HG03095 (cell line): ENCODE measurements around the gene PSMC1.

Experiments
- ATAC-seq: cut with Tn5 transposase; IDR thresholded peaks from one replicate; pipeline ENCODE4 v1.9.1; 2021; ENCODE audit warnings: moderate library complexity; ENCODE audit not compliant: unreplicated experiment

PSMC1 gene

GRCh38 chr14:90275820-90276219 lies 19.5 kb downstream of the PSMC1 start:
- no peak for ATAC-seq

- ATAC-seq = no peak
Observed at GRCh38 chr14:90276646-90277367, 20.5 kb downstream of the PSMC1 start.

GRCh38 chr14:90277581-90278198 lies 21.3 kb downstream of the PSMC1 start:
- ATAC-seq = no peak

- ATAC-seq = no peak
Observed at GRCh38 chr14:90278199-90279175, 22.1 kb downstream of the PSMC1 start.

GRCh38 chr14:90280096-90280495 lies 23.7 kb downstream of the PSMC1 start:
- ATAC-seq = no peak

- no peak for ATAC-seq
Observed at GRCh38 chr14:90281261-90281660, 24.9 kb downstream of the PSMC1 start.

GRCh38 chr14:90281756-90282155 lies 25.4 kb downstream of the PSMC1 start:
- ATAC-seq = no peak

GRCh38 chr14:90287791-90288190 lies 31.4 kb downstream of the PSMC1 start:
- ATAC-seq = no peak

- peak; percentile 99 for ATAC-seq
Observed at GRCh38 chr14:90288651-90289355, 32.5 kb downstream of the PSMC1 start.

- no peak for ATAC-seq
Observed at GRCh38 chr14:90290337-90291011, 34.1 kb downstream of the PSMC1 start.

GRCh38 chr14:90291699-90292098 lies 35.3 kb downstream of the PSMC1 start:
- no peak for ATAC-seq

- no peak for ATAC-seq
Observed at GRCh38 chr14:90293766-90294730, 37.7 kb downstream of the PSMC1 start.

- ATAC-seq = no peak
Observed at GRCh38 chr14:90294872-90295271, 38.5 kb downstream of the PSMC1 start.

- no peak for ATAC-seq
Observed at GRCh38 chr14:90295870-90296516, 39.6 kb downstream of the PSMC1 start.

- ATAC-seq = no peak
Observed at GRCh38 chr14:90296641-90297040, 40.3 kb downstream of the PSMC1 start.

GRCh38 chr14:90297876-90298629 lies 41.7 kb downstream of the PSMC1 start:
- no peak for ATAC-seq

- no peak for ATAC-seq
Observed at GRCh38 chr14:90299408-90299807, 43.1 kb downstream of the PSMC1 start.

- ATAC-seq = no peak
Observed at GRCh38 chr14:90300611-90301047, 44.3 kb downstream of the PSMC1 start.
